Lung (tissue), 12 donors: ENCODE results near the gene LEKR1. TPM values are rescaled to one million over a fixed set of nuclear protein-coding genes. Genes with fewer than 3 reads are reported as not detected.
A peak's percentile ranks its signal among the peaks of the same experiment; 100 is the strongest.

Source experiments
- ATAC-seq: fragments of 200-7000 bp; cut with Tn5 transposase; one replicate; pipeline ENCODE4 v1.9.1; 2020; ENCODE audit warnings: moderate number of reproducible peaks; ENCODE audit not compliant: insufficient read depth, low FRiP score
- DNase-seq, 3 donors: peaks; one replicate each; pipeline ENCODE4 v3.0.0-alpha.2; 2013 to 2017
- H3K27ac ChIP-seq, 2 donors: one replicate each; pipeline ENCODE4 v1.5.1; 2013; ENCODE audit warnings: mild to moderate bottlenecking in 2 of 2, moderate library complexity in 2 of 2, control low read depth in 1 of 2, inconsistent platforms in 1 of 2, low read depth in 1 of 2, low read length in 1 of 2
- H3K27me3 ChIP-seq, 3 donors: one replicate each; pipeline ENCODE4 v1.5.1; 2013; ENCODE audit warnings: low read length in 2 of 3; ENCODE audit not compliant: control insufficient read depth in 3 of 3, insufficient read depth in 3 of 3
- H3K36me3 ChIP-seq, 4 donors: one replicate each; pipeline ENCODE4 v1.5.1; 2013; ENCODE audit warnings: low read length in 4 of 4, mild to moderate bottlenecking in 1 of 4, moderate library complexity in 1 of 4; ENCODE audit not compliant: control insufficient read depth in 4 of 4, insufficient read depth in 4 of 4
- H3K4me1 ChIP-seq, 5 donors: one replicate each; pipeline ENCODE4 v1.5.1; 2013; ENCODE audit warnings: low read length in 5 of 5, mild to moderate bottlenecking in 2 of 5, moderate library complexity in 1 of 5; ENCODE audit not compliant: control insufficient read depth in 5 of 5, insufficient read depth in 5 of 5
- H3K4me3 ChIP-seq: one replicate; pipeline ENCODE4 v1.5.1; 2013; ENCODE audit warnings: mild to moderate bottlenecking, control low read depth, moderate library complexity
- H3K9ac ChIP-seq, 2 donors: one replicate each; pipeline ENCODE4 v1.5.1; 2013; ENCODE audit warnings: low read length in 2 of 2, control low read depth in 1 of 2; ENCODE audit not compliant: insufficient read depth in 1 of 2
- H3K9me3 ChIP-seq, 4 donors: one replicate each; pipeline ENCODE4 v1.5.1; 2013; ENCODE audit warnings: low read length in 3 of 4, mild to moderate bottlenecking in 1 of 4, moderate library complexity in 1 of 4; ENCODE audit not compliant: control insufficient read depth in 4 of 4, insufficient read depth in 3 of 4
- WGBS, 2 donors: extraction: QIAGEN DNeasy Blood & Tissue Kit; methylation state at CpG; one replicate each; pipeline ENCODE4 v1.1.7; 2013; 5-methylcytosine and 5-hydroxymethylcytosine counted together
- polyA plus RNA-seq, 2 donors: library from polyadenylated mRNA; stranded (reverse); fragments of 200-250 nt; gene quantifications; one replicate each; pipeline ENCODE4 v1.2.1, GENCODE V29; 2013
- total RNA-seq, 2 donors: library from RNA; depleted of rRNA in 1 of 2; stranded (reverse); fragments of >200 nt in 1 of 2; gene quantifications; one replicate each; pipeline ENCODE4 v1.2.1, GENCODE V29; 2014 to 2021
- TF ChIP-seq, protein P1 (sequence below): IDR thresholded peaks from 2 replicates; pipeline ENCODE4 v1.5.1; 2012; ENCODE audit warnings: mild to moderate bottlenecking; ENCODE audit errors: control extremely low read depth, extremely low read depth
- donor health status: control.
- donor health status: control.
- donor health status: Bipolar disorder and iron deficiency.
- donor health status: healthy.
- donor health status: DM: yes; HTN: yes; CAD: no.

The LEKR1 gene
- total and polyA plus RNA-seq, 4 donors, result 0.71 to 5.4 (median 3.2) TPM

DNA sequence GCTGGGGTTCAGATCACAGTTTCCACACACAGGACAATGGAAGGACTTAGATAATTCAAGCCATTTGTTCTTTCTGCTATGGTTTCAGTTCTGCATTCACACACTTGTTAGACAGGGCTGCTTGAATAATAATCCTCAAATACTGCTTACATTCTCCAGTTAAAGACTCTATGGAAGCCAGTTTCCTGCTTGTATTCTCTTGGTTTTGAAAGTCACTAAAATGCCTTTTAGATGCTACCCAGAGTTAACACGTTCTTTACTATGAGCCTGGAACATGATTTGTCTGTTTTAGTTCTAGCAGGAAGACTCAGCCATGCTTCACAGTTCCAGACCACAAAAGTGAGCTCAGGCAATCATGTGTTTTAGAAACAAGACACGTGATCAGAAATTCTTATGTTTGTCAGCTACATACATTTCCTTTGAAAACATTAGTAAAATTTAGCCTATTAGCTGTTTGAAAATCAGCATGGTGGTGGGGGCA is 152.4 kb downstream of the LEKR1 start:
- Histone ChIP-seq H3K9ac (no peak overlapping the region), H3K9me3 (no peaks in the 10 kb centered on the region), H3K4me1 (peaks cover 0 to 3% (median 0%) of the 10 kb centered on the region in 5 donors), H3K27ac (no peak overlapping the region), H3K36me3 (no peaks in the 10 kb centered on the region), H3K27me3 (no peaks in the 10 kb centered on the region), H3K4me3 (no peak overlapping the region)
- DNase-seq (peak in 2 of 3 donors; percentile 26 to 35), ATAC-seq (no peak)
- 50 to 78% methylated on average over 2 of the region's 2 CpGs for WGBS, 2 donors
- TF ChIP-seq, protein P1, sequence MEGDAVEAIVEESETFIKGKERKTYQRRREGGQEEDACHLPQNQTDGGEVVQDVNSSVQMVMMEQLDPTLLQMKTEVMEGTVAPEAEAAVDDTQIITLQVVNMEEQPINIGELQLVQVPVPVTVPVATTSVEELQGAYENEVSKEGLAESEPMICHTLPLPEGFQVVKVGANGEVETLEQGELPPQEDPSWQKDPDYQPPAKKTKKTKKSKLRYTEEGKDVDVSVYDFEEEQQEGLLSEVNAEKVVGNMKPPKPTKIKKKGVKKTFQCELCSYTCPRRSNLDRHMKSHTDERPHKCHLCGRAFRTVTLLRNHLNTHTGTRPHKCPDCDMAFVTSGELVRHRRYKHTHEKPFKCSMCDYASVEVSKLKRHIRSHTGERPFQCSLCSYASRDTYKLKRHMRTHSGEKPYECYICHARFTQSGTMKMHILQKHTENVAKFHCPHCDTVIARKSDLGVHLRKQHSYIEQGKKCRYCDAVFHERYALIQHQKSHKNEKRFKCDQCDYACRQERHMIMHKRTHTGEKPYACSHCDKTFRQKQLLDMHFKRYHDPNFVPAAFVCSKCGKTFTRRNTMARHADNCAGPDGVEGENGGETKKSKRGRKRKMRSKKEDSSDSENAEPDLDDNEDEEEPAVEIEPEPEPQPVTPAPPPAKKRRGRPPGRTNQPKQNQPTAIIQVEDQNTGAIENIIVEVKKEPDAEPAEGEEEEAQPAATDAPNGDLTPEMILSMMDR, result no peak

GRCh38 chr3:156981005-156981404 is 154.9 kb downstream of the LEKR1 start:
- no peaks in the 10 kb centered on the region for H3K36me3 ChIP-seq
- DNase-seq, result no peak
- TF ChIP-seq, protein P1, result no peak
- ATAC-seq, result no peak
- H3K27me3 ChIP-seq, result no peaks in the 10 kb centered on the region
- no peaks in the 10 kb centered on the region for H3K9me3 ChIP-seq
- 91 to 93% methylated on average over 3 of the region's 3 CpGs for WGBS, 2 donors
- no peak overlapping the region for H3K27ac ChIP-seq
- H3K4me3 ChIP-seq, result no peak overlapping the region
- H3K4me1 ChIP-seq, result peaks cover 0 to 3% (median 0%) of the 10 kb centered on the region in 5 donors
- no peak overlapping the region for H3K9ac ChIP-seq

DNA sequence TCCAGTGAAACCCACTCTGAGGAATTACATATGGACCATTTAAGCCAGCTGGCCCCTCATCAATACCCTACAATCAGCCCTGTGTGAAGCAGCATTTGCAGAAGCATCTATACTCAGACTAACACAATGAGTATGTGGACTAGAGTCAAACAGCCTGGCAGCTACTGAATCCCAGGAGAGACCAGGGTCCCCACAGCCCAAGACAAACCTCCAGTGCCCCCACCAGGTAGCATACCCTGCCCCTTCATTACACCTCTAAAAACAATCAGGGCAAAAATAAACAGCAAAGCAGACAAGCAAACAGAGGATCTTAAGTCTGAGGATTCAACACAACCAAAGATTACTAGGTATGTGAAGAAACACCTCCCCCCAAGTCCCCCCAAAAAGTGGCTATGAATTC is 157.4 kb downstream of the LEKR1 start:
- no peak overlapping the region for H3K4me3 ChIP-seq

More for the DNA sequence above, 157.4 kb downstream of the LEKR1 start:
- no peak overlapping the region for H3K27ac ChIP-seq
- ATAC-seq (no peak), DNase-seq (no peak)
- no peaks in the 10 kb centered on the region for H3K27me3 ChIP-seq
- H3K4me1 ChIP-seq, result peaks cover 0 to 3% (median 0%) of the 10 kb centered on the region in 5 donors
- H3K9me3 ChIP-seq, result no peaks in the 10 kb centered on the region
- no peak overlapping the region for H3K9ac ChIP-seq
- H3K36me3 ChIP-seq, result no peaks in the 10 kb centered on the region
- TF ChIP-seq, protein P1, result no peak
